Gastroesophageal sphincter (tissue), 4 donors: ENCODE measurements around the gene ZDHHC13. TPM values are rescaled to one million over a fixed set of nuclear protein-coding genes. Genes with fewer than 3 reads are reported as not detected.

Experiments
- ATAC-seq: fragments of 150-250 bp; one replicate; pipeline ENCODE4 v1.9.1; 2016; ENCODE audit warnings: mild to moderate bottlenecking, moderate library complexity
- H3K27ac ChIP-seq, 4 donors: fragments of 200-600 bp; sonication (generic) in 3 of 4; 1 replicate in 3 of 4; 2 replicates in 1 of 4; pipeline ENCODE4 v1.5.1; 2016 to 2019
- H3K27me3 ChIP-seq: fragments of 200-600 bp; sonication (generic); one replicate; pipeline ENCODE4 v1.5.1; 2019
- H3K36me3 ChIP-seq, 2 donors: fragments of 200-600 bp; sonication (generic); one replicate each; pipeline ENCODE4 v1.5.1; 2019; ENCODE audit warnings: control low read depth in 1 of 2
- H3K4me1 ChIP-seq, 3 donors: fragments of 200-600 bp; sonication (generic); 1 replicate in 2 of 3; 2 replicates in 1 of 3; pipeline ENCODE4 v1.5.1; 2016 to 2019; ENCODE audit warnings: control low read depth in 2 of 3
- H3K4me3 ChIP-seq, 2 donors: fragments of 200-600 bp; sonication (generic); one replicate each; pipeline ENCODE4 v1.5.1; 2019; ENCODE audit warnings: mild to moderate bottlenecking in 1 of 2, moderate library complexity in 1 of 2
- H3K9me3 ChIP-seq, 3 donors: fragments of 200-600 bp; sonication (generic); one replicate each; pipeline ENCODE4 v1.5.1; 2017 to 2019; ENCODE audit warnings: control low read depth in 2 of 3
- EP300 ChIP-seq: sonication (generic); formaldehyde crosslinking; IDR thresholded peaks from one replicate; pipeline ENCODE4 v1.6.1; 2017; ENCODE audit warnings: antibody characterized with exemption, mild to moderate bottlenecking
- POLR2A ChIP-seq, 2 donors: fragments of 450-650 bp; IDR thresholded peaks; one replicate each; pipeline ENCODE4 v1.6.1; 2017; ENCODE audit warnings: antibody characterized with exemption in 2 of 2, mild to moderate bottlenecking in 2 of 2, moderate library complexity in 1 of 2
- POLR2AphosphoS5 ChIP-seq: sonication (generic); formaldehyde crosslinking; IDR thresholded peaks from one replicate; pipeline ENCODE4 v1.6.1; 2017; ENCODE audit warnings: antibody characterized with exemption
- WGBS, 2 donors: methylation state at CpG; one replicate each; pipeline ENCODE4 v1.1.5; 2018; ENCODE audit warnings: low coverage in 1 of 2; 5-methylcytosine and 5-hydroxymethylcytosine counted together
- total RNA-seq, 4 donors: library from RNA; depleted of rRNA; stranded (reverse); fragments of >200 nt; gene quantifications; one replicate each; pipeline ENCODE4 v1.1.0, GENCODE V29; 2016
- TF ChIP-seq, protein P1 (sequence below), 4 experiments: fragments of 200-600 bp in 2 of 4; fragments of 450-650 bp in 2 of 4; sonication (generic) in 1 of 4; IDR thresholded peaks; one replicate each; pipeline ENCODE4 v1.5.1; 2017 to 2019; ENCODE audit warnings: antibody characterized with exemption in 4 of 4, mild to moderate bottlenecking in 2 of 4, moderate library complexity in 2 of 4

ZDHHC13 gene
- total RNA-seq, 4 donors from 2014 or later = 4.8 to 16.9 (median 6.6) TPM

DNA sequence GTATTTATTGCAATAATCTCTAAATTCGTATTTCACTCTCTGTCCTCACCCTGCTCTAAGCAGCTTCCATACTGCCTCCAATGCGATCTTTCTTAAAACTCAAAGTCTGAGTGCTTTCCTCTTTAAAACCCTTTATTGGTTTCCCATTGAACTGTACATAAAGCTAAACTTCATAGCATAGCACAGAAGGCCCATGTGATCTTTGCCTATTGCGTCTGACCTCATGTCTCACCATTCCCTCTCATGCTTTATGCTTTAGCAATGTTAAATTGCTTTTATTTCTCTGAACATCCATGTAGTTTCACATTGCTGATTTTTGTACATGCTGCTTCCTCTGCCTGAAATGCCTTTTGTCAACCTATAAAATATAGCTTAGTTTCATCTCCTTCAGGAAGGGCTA is 28.4 kb downstream of the ZDHHC13 start:
- ATAC-seq = no peak

DNA sequence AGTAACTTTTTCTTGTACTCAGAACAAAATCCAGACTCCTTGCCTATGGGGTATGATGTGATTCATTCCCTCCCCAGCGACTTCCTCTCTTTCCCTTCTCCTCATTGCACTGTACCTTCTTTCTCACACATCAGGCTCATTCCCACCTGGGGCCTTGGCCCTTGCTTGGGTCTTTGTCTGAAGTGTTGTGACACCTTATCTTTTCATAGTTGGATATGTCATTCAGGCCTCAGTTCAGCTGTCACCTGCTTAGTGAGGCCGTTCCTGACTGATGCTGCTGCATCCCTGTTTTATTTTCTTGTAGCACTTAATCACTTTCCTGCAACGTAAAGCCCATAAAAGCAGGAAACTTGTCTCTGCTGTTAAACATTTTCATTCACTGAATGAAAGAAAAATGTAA is 39.9 kb downstream of the ZDHHC13 start:
- no peak for ATAC-seq
- 35 to 75% methylated on average over 1 to 3 of the region's 3 CpGs for WGBS, 2 donors
- H3K4me3 ChIP-seq = no peak overlapping the region
- no peaks in the 10 kb centered on the region for H3K4me1 ChIP-seq
- H3K36me3 ChIP-seq = peaks cover 0 to 51% of the 10 kb centered on the region in 2 donors
- H3K27me3 ChIP-seq = no peaks in the 10 kb centered on the region
- H3K27ac ChIP-seq = no peak overlapping the region
- no peaks in the 10 kb centered on the region for H3K9me3 ChIP-seq
- TF ChIP-seq EP300 (no peak), POLR2A (IDR thresholded peaks at IDR 0.05) (no peak), POLR2AphosphoS5 (no peak)
- TF ChIP-seq, protein P1, sequence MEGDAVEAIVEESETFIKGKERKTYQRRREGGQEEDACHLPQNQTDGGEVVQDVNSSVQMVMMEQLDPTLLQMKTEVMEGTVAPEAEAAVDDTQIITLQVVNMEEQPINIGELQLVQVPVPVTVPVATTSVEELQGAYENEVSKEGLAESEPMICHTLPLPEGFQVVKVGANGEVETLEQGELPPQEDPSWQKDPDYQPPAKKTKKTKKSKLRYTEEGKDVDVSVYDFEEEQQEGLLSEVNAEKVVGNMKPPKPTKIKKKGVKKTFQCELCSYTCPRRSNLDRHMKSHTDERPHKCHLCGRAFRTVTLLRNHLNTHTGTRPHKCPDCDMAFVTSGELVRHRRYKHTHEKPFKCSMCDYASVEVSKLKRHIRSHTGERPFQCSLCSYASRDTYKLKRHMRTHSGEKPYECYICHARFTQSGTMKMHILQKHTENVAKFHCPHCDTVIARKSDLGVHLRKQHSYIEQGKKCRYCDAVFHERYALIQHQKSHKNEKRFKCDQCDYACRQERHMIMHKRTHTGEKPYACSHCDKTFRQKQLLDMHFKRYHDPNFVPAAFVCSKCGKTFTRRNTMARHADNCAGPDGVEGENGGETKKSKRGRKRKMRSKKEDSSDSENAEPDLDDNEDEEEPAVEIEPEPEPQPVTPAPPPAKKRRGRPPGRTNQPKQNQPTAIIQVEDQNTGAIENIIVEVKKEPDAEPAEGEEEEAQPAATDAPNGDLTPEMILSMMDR (IDR thresholded peaks at IDR 0.05) = no peak

More for the DNA sequence above, 28.4 kb downstream of the ZDHHC13 start:
- no peaks in the 10 kb centered on the region for H3K9me3 ChIP-seq
- H3K36me3 ChIP-seq = peaks cover 0 to 33% of the 10 kb centered on the region in 2 donors
- H3K27ac ChIP-seq = no peak overlapping the region
- no peak for TF ChIP-seq POLR2AphosphoS5
- no peak for TF ChIP-seq EP300
- TF ChIP-seq POLR2A (IDR thresholded peaks at IDR 0.05) = no peak
- TF ChIP-seq, protein P1 (IDR thresholded peaks at IDR 0.05) = no peak
- no peaks in the 10 kb centered on the region for H3K4me1 ChIP-seq
- no peaks in the 10 kb centered on the region for H3K27me3 ChIP-seq
- H3K4me3 ChIP-seq = no peak overlapping the region
- WGBS, 2 donors = 64 to 89% methylated on average over 3 of the region's 3 CpGs

DNA sequence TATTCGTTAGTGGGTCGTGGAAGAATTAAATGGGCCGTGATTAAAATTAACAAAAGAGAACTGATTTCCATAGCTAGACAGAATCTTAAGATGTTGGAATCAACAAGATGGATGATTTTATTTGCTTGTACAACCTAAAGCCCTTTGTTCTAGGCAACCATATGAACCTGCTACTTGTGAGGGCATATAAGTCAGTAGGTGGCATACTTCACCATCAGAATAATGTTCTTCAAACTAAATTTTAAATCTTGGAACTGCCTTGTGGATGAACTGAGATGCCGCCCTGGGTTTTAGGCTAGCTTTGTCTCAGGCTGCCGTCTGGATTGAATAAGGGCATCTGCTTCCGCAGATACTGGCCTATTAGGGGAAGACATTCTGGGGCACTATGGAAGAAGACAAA is 43.9 kb downstream of the ZDHHC13 start:
- no peak overlapping the region for H3K4me3 ChIP-seq
- H3K27ac ChIP-seq = no peak overlapping the region
- no peaks in the 10 kb centered on the region for H3K4me1 ChIP-seq
- H3K9me3 ChIP-seq = no peaks in the 10 kb centered on the region
- H3K27me3 ChIP-seq = no peaks in the 10 kb centered on the region
- peaks cover 0 to 57% of the 10 kb centered on the region in 2 donors for H3K36me3 ChIP-seq
- no peak for ATAC-seq
- 83 to 90% methylated on average over 4 to 6 of the region's 6 CpGs for WGBS, 2 donors
- TF ChIP-seq POLR2AphosphoS5 (no peak), EP300 (no peak), POLR2A (IDR thresholded peaks at IDR 0.05) (no peak)
- TF ChIP-seq, protein P1 (IDR thresholded peaks at IDR 0.05) = no peak

DNA sequence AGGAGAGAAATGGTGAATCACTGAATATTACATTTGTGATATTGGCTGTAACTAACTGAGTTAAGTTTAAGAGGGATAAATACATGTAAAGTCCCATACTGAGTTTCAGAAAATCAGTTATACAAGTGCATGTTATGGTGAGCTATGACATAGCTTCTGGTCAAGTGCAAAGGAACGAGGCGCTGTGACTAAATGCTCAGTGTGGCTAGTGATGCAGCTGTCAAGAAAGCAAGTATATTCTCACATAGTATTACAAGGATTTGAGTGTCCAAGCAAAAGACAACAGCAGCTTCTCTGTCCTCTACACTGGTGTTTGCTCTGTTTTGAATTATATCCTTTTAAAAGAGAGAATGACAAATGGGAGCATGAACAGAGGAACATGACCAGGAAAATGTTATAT is 44.7 kb downstream of the ZDHHC13 start:
- H3K27ac ChIP-seq = no peak overlapping the region
- no peak overlapping the region for H3K4me3 ChIP-seq
- ATAC-seq = no peak
- peaks cover 0 to 55% of the 10 kb centered on the region in 2 donors for H3K36me3 ChIP-seq
- H3K27me3 ChIP-seq = no peaks in the 10 kb centered on the region
- H3K4me1 ChIP-seq = no peaks in the 10 kb centered on the region
- H3K9me3 ChIP-seq = no peaks in the 10 kb centered on the region
- TF ChIP-seq POLR2AphosphoS5 (no peak), POLR2A (IDR thresholded peaks at IDR 0.05) (no peak), EP300 (no peak)
- TF ChIP-seq, protein P1 (IDR thresholded peaks at IDR 0.05) = no peak
- WGBS, 2 donors = 95 to 100% methylated on average over 2 of the region's 2 CpGs

DNA sequence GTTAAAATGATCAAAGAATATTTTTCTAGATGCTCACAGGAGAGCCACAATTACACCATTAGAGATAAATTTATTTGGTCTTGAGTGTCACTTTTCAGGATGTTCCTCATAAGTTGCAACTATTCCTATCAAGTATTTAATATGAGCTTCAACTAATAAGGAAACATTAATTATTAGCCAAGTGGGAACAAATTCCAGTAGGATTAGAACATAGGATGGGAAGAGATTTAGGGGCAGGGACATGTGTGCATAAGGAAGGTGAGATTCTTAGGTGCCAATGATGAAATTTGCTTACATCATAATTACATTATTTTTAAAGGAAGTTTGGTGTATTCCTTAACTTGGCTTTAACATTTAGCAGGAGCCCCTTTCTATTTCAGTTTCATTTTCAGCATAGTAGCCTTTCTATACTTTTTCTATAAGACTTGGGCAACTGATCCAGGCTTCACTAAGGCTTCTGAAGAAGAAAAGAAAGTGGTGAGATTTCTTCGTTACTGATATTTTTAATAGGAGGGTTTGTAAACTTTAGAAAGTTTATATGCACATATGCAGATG is 46.1 kb downstream of the ZDHHC13 start:
- Histone ChIP-seq H3K27me3 (no peaks in the 10 kb centered on the region), H3K4me3 (no peak overlapping the region), H3K27ac (no peak overlapping the region), H3K4me1 (no peaks in the 10 kb centered on the region), H3K36me3 (peaks cover 0 to 52% of the 10 kb centered on the region in 2 donors), H3K9me3 (no peaks in the 10 kb centered on the region)
- TF ChIP-seq POLR2AphosphoS5 (no peak), POLR2A (IDR thresholded peaks at IDR 0.05) (no peak), EP300 (no peak)
- TF ChIP-seq, protein P1 (IDR thresholded peaks at IDR 0.05) = no peak
- ATAC-seq = no peak
- 92 to 100% methylated on average over 1 of the region's 1 CpG for WGBS, 2 donors
